HEK293 (cell line): Measurements from ENCODE around the gene IFIT5.

Experiments used
- BCL11A ChIP-seq: fragments of 450-650 bp; formaldehyde crosslinking; IDR thresholded peaks from 2 replicates; pipeline ENCODE4 v1.5.1; 2016; ENCODE audit warnings: low read depth, missing biosample characterization, missing genetic modification characterization
- BCL6B ChIP-seq: fragments of 450-650 bp; formaldehyde crosslinking; IDR thresholded peaks from 2 replicates; pipeline ENCODE4 v1.5.1; 2017; ENCODE audit warnings: missing biosample characterization, missing genetic modification characterization
- HIC1 ChIP-seq: fragments of 450-650 bp; formaldehyde crosslinking; IDR thresholded peaks from 2 replicates; pipeline ENCODE4 v1.5.1; 2016; ENCODE audit warnings: missing biosample characterization, missing genetic modification characterization
- HOXA7 ChIP-seq: sonication (generic); formaldehyde crosslinking; IDR thresholded peaks from 2 replicates; pipeline ENCODE4 v1.8.1; 2022; ENCODE audit warnings: missing genetic modification reagents, borderline replicate concordance
- HOXD13 ChIP-seq: sonication (generic); formaldehyde crosslinking; IDR thresholded peaks from 2 replicates; pipeline ENCODE4 v1.8.0; 2022; ENCODE audit warnings: missing genetic modification reagents, borderline replicate concordance
- INSM2 ChIP-seq: fragments of 450-650 bp; formaldehyde crosslinking; IDR thresholded peaks from 2 replicates; pipeline ENCODE4 v1.5.1; 2016; ENCODE audit warnings: missing biosample characterization, missing genetic modification characterization
- KLF1 ChIP-seq: fragments of 450-650 bp; formaldehyde crosslinking; IDR thresholded peaks from 2 replicates; pipeline ENCODE4 v1.5.1; 2016; ENCODE audit warnings: missing biosample characterization, missing genetic modification characterization
- KLF16 ChIP-seq: fragments of 450-650 bp; formaldehyde crosslinking; IDR thresholded peaks from 2 replicates; pipeline ENCODE4 v1.5.1; 2017; ENCODE audit warnings: missing biosample characterization, missing genetic modification characterization
- YY1 ChIP-seq: fragments of 450-650 bp; formaldehyde crosslinking; IDR thresholded peaks from 2 replicates; pipeline ENCODE4 v1.5.1; 2018; ENCODE audit warnings: missing biosample characterization, missing genetic modification characterization
- YY2 ChIP-seq: fragments of 450-650 bp; formaldehyde crosslinking; IDR thresholded peaks from 2 replicates; pipeline ENCODE4 v1.5.1; 2016; ENCODE audit warnings: missing biosample characterization, missing genetic modification characterization
- ZBTB44 ChIP-seq: fragments of 450-650 bp; IDR thresholded peaks from 2 replicates; pipeline ENCODE4 v1.5.1; 2018; ENCODE audit warnings: missing biosample characterization, mild to moderate bottlenecking, missing genetic modification characterization
- ZBTB7A ChIP-seq: fragments of 450-650 bp; formaldehyde crosslinking; IDR thresholded peaks from 2 replicates; pipeline ENCODE4 v1.5.1; 2016; ENCODE audit warnings: low read depth, missing biosample characterization, missing genetic modification characterization
- ZFHX2 ChIP-seq: fragments of 450-650 bp; formaldehyde crosslinking; conservative IDR thresholded peaks from 2 replicates; pipeline ENCODE4 v1.5.1; 2016; ENCODE audit warnings: missing biosample characterization, missing genetic modification characterization
- ZFP37 ChIP-seq: fragments of 450-650 bp; formaldehyde crosslinking; IDR thresholded peaks from 2 replicates; pipeline ENCODE4 v1.5.1; 2016; ENCODE audit warnings: missing biosample characterization, missing genetic modification characterization
- ZNF157 ChIP-seq: fragments of 450-650 bp; formaldehyde crosslinking; IDR thresholded peaks from 2 replicates; pipeline ENCODE4 v1.5.1; 2016; ENCODE audit warnings: missing biosample characterization, missing genetic modification characterization
- ZNF174 ChIP-seq: fragments of 450-650 bp; formaldehyde crosslinking; IDR thresholded peaks from 2 replicates; pipeline ENCODE4 v1.5.0; 2017; ENCODE audit warnings: missing biosample characterization, mild to moderate bottlenecking, missing genetic modification characterization
- ZNF202 ChIP-seq: fragments of 450-650 bp; formaldehyde crosslinking; IDR thresholded peaks from 2 replicates; pipeline ENCODE4 v1.5.1; 2016; ENCODE audit warnings: missing biosample characterization, missing genetic modification characterization, borderline replicate concordance
- ZNF266 ChIP-seq: fragments of 450-650 bp; formaldehyde crosslinking; IDR thresholded peaks from 2 replicates; pipeline ENCODE4 v1.5.1; 2016; ENCODE audit warnings: missing biosample characterization, missing genetic modification characterization, low read depth
- ZNF341 ChIP-seq: fragments of 450-650 bp; formaldehyde crosslinking; IDR thresholded peaks from 2 replicates; pipeline ENCODE4; 2016; ENCODE audit warnings: low read depth, missing biosample characterization, missing genetic modification characterization
- ZNF398 ChIP-seq: fragments of 450-650 bp; formaldehyde crosslinking; IDR thresholded peaks from 2 replicates; pipeline ENCODE4 v1.5.1; 2017; ENCODE audit warnings: missing biosample characterization, missing genetic modification characterization
- ZNF426 ChIP-seq: fragments of 450-650 bp; formaldehyde crosslinking; IDR thresholded peaks from 2 replicates; pipeline ENCODE4 v1.5.1; 2017; ENCODE audit warnings: missing biosample characterization, missing genetic modification characterization, mild to moderate bottlenecking, inconsistent platforms, moderate library complexity
- ZNF48 ChIP-seq: fragments of 450-650 bp; formaldehyde crosslinking; IDR thresholded peaks from 2 replicates; pipeline ENCODE4 v1.5.1; 2016; ENCODE audit warnings: missing biosample characterization, missing genetic modification characterization
- ZNF692 ChIP-seq: fragments of 450-650 bp; formaldehyde crosslinking; IDR thresholded peaks from 2 replicates; pipeline ENCODE4 v1.5.1; 2016; ENCODE audit warnings: missing biosample characterization, missing genetic modification characterization
- ZNF76 ChIP-seq: fragments of 450-650 bp; formaldehyde crosslinking; IDR thresholded peaks from 2 replicates; pipeline ENCODE4; 2016; ENCODE audit warnings: low read depth, missing biosample characterization, missing genetic modification characterization, borderline replicate concordance
- ZNF777 ChIP-seq: fragments of 450-650 bp; formaldehyde crosslinking; IDR thresholded peaks from 2 replicates; pipeline ENCODE4 v1.5.1; 2017; ENCODE audit warnings: missing biosample characterization, missing genetic modification characterization, borderline replicate concordance
- ZXDB ChIP-seq: fragments of 450-650 bp; formaldehyde crosslinking; IDR thresholded peaks from 2 replicates; pipeline ENCODE4 v1.5.1; 2016; ENCODE audit warnings: missing biosample characterization, missing genetic modification characterization
- TF ChIP-seq, protein P1 (sequence below): fragments of 450-650 bp; formaldehyde crosslinking; IDR thresholded peaks from 2 replicates; pipeline ENCODE4 v1.5.1; 2016; ENCODE audit warnings: missing biosample characterization, missing genetic modification characterization

The IFIT5 gene

DNA sequence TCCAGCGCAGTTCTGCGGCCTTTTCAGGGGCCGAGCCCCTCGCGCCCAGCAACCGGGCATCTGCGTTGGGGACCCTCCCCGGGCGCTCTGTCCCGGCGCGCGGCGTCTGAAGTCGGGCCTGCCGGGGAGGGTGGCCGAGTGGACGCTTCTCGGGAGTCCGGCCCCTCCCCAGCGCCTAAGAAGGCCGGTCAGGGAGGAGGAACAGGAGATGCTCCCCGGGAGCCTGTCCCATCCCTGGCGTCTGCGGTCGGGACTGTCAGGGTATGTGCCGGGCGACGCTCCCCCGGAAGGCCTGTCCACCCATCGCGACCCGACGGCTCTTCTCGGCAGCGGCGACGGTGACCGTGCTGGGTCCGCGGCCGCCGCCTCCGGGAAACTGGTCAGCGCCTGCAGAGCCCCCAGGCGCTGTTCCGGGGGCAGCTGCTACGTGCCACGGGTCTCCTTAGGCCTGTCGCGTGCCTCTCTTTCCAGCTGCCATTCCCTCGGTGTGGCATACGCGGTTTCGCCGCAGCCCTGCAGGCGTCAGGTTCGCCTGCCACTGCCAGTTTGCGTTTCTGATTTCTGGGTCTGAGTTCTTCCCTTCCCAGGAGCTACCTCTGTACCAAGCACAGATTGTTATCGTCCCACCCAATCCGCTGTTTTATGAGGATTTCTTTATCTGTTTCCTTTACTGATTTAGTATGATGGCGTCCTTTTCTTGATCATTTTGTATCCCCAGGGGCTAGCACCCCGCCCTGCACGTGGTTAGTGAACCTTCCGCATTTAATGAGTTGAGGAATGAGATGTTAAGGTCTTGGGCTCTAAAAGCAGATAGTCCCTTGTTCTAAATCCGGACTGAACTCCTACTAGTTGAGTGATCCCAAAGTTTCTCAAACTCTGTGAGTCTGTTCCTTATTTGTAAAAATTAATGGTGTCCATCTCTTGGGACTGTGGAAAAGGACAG is 782 bp downstream of the IFIT5 start (continued):
- peak; percentile 54; the same call in 1 of the 2 replicates for TF ChIP-seq HIC1 (tag by site-specific recombination)
- no peak for TF ChIP-seq ZNF174 (tag by site-specific recombination)
- TF ChIP-seq ZNF202 (tag by site-specific recombination) = no peak
- TF ChIP-seq ZNF692 (tag by site-specific recombination) = 0 out of 2 replicates have a peak, but pooled peaks have one; percentile 44
- peak; percentile 96 for TF ChIP-seq ZNF341 (tag by site-specific recombination)
- peak; percentile 22; the same call in 1 of the 2 replicates for TF ChIP-seq KLF16 (tag by site-specific recombination)
- 0 out of 2 replicates have a peak, but pooled peaks have one; percentile 12 for TF ChIP-seq HOXD13 (CRISPR knock-in tag)
- TF ChIP-seq ZBTB44 (tag by site-specific recombination) = no peak
- no peak for TF ChIP-seq BCL6B (tag by site-specific recombination)
- TF ChIP-seq HOXA7 (CRISPR knock-in tag) = no peak
- 0 out of 2 replicates have a peak, but pooled peaks have one; percentile 11 for TF ChIP-seq ZBTB7A (tag by site-specific recombination)
- no peak for TF ChIP-seq ZFHX2 (tag by site-specific recombination)
- TF ChIP-seq, protein P1, sequence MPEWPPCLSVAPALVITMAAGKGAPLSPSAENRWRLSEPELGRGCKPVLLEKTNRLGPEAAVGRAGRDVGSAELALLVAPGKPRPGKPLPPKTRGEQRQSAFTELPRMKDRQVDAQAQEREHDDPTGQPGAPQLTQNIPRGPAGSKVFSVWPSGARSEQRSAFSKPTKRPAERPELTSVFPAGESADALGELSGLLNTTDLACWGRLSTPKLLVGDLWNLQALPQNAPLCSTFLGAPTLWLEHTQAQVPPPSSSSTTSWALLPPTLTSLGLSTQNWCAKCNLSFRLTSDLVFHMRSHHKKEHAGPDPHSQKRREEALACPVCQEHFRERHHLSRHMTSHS (tag by site-specific recombination) = no peak
- TF ChIP-seq ZNF426 (tag by site-specific recombination) = no peak
- TF ChIP-seq YY2 (tag by site-specific recombination) = 0 out of 2 replicates have a peak, but pooled peaks have one; percentile 42
- peak; percentile 77 for TF ChIP-seq ZXDB (tag by site-specific recombination)
- peak; percentile 44 for TF ChIP-seq ZNF398 (tag by site-specific recombination)
- TF ChIP-seq INSM2 (tag by site-specific recombination) = peak; percentile 38; the same call in 1 of the 2 replicates
- no peak for TF ChIP-seq ZNF266 (tag by site-specific recombination)
- peak; percentile 97 for TF ChIP-seq ZNF777 (tag by site-specific recombination)
- no peak for TF ChIP-seq ZNF157 (tag by site-specific recombination)
- no peak for TF ChIP-seq ZNF48 (tag by site-specific recombination)
- peak; percentile 50; the same call in 1 of the 2 replicates for TF ChIP-seq KLF1 (tag by site-specific recombination)
- TF ChIP-seq BCL11A = no peak
- peak; percentile 30 for TF ChIP-seq YY1 (tag by site-specific recombination)
- peak; percentile 35; the same call in 1 of the 2 replicates for TF ChIP-seq ZNF76 (tag by site-specific recombination)
- TF ChIP-seq ZFP37 (tag by site-specific recombination) = peak; percentile 90; the same call in 1 of the 2 replicates
